ENCODE measurements around the gene EZH2.

EZH2 gene

DNA sequence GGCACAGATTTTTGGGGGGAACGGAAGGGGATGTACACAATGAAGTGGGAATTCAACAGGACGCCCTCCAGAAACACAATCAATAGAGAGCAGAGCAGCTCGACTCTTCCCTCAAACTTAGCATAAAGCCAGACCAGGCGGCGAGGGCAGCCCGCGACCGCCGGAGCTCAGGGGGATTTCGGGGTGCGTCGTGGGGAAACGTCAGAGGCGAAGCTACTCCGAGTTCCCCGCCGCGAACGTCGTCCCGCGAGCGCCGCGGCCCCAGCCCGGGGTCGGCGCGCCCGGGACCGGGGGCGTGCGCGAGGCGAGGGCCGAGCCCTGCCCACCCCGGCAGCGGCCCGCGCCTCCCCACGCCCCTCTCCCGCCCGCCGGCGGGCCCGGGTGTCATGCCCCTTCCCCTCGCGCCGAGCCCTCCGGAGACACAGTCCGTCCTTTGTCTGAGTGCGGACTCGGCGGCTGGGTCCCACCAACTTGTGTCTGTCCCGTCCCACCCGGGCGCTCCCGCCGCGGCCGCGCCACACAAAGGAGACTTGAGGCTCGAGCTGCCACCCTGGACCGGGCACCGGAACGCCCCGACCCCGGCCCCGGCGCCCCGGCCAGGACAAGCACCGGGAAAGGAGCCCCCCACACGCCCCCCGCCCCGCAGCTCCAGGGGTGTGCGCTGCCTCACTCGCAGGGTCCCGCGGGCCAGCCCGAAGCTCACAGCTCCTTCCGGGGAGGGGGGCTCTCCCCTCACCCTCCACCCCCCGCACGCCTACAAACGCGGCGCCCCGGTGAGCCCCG, 634 bp downstream of the EZH2 start:
- DNase-seq (ENCODE audit: insufficient read length, low spot score) (peak; percentile 29), FAIRE-seq (peak; percentile 56)
- TF ChIP-seq PAX5 (IDR thresholded peaks at IDR 0.05; ENCODE audit: insufficient read depth, low read length, severe bottlenecking) (no peak), POLR2AphosphoS5 (IDR thresholded peaks at IDR 0.05; ENCODE audit: low read depth, low read length) (peak; percentile 34; the same call in 1 of the 2 replicates), POLR2A (IDR thresholded peaks at IDR 0.05; ENCODE audit: low read depth, low read length) (peak; percentile 56; the same call in 1 of the 2 replicates), TAF1 (IDR thresholded peaks at IDR 0.05; ENCODE audit: low read depth, low read length) (0 out of 2 replicates have a peak, but pooled peaks have one; percentile 16), POU2F2 (IDR thresholded peaks at IDR 0.05; ENCODE audit: low read depth, low read length) (no peak)

DNA sequence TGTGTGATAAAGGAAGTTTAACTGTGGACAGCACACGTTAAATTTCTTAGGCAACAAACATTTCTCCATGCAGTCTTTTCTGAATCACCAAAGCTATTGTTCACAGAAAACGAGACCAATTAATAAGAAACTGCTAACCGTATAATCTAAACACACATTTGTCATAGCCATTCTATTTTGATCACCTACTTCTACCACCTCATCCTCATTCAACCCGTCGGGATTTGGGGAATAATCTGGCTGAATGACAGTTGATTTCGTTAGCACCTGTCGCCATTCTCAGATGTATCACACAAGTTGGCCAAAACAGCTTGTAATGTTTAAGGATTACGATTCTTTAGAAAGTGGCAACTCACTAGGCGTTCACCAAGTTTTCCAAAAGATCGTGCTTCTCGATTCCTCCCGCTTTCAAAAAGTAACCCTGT, 1.2 kb downstream of the EZH2 start:
- FAIRE-seq (peak; percentile 61), DNase-seq (ENCODE audit: insufficient read length, low spot score) (no peak)
- TF ChIP-seq PAX5 (IDR thresholded peaks at IDR 0.05; ENCODE audit: insufficient read depth, low read length, severe bottlenecking) (no peak), POLR2AphosphoS5 (IDR thresholded peaks at IDR 0.05; ENCODE audit: low read depth, low read length) (no peak), POLR2A (IDR thresholded peaks at IDR 0.05; ENCODE audit: low read depth, low read length) (no peak), SPI1 (IDR thresholded peaks at IDR 0.05; ENCODE audit: low read depth, low read length) (no peak), TAF1 (IDR thresholded peaks at IDR 0.05; ENCODE audit: low read depth, low read length) (no peak), POU2F2 (IDR thresholded peaks at IDR 0.05; ENCODE audit: low read depth, low read length) (no peak)

DNA sequence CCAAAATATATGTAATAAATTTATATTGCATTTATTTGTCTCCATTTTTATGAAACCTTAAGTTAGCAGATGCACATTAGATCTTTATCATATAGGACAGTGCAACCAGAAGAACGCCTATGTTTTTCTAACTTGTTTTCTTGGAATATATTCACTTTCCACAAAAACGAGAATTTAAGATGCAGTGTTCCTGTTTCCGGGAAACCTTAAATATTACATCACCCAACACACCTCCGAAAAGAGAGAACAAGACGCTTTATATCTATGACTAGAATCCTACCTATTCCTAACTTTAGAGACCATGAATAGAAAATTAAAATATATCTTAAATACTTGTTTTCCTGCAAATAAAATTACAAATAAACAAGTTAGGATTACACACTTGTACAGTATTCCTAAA, 1.9 kb downstream of the EZH2 start:
- no peak for DNase-seq (ENCODE audit: insufficient read length, low spot score)
- FAIRE-seq = no peak
- TF ChIP-seq SPI1 (IDR thresholded peaks at IDR 0.05; ENCODE audit: low read depth, low read length) (no peak), PAX5 (IDR thresholded peaks at IDR 0.05; ENCODE audit: insufficient read depth, low read length, severe bottlenecking) (no peak), POU2F2 (IDR thresholded peaks at IDR 0.05; ENCODE audit: low read depth, low read length) (no peak)

DNA sequence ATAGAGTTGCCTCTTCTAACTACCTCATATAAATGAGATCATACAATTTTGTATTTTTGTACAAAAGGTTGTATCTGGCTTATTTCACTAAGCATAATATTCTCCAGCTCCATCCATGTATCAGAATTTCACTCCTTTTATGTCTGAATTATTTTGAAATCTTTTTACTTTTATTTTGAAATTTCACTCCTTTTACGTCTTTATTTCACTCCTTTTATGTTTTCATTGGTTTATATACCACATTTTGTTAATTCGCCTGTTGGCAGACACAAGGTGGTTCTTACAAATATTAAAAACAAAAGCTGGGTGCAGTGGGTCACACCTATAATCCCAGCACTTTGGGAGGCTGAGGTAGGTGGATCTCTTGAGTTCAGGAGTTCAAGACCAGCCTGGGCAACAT, 5.8 kb downstream of the EZH2 start:
- TF ChIP-seq TAF1 (IDR thresholded peaks at IDR 0.05; ENCODE audit: low read depth, low read length) = no peak
- TF ChIP-seq POU2F2 (IDR thresholded peaks at IDR 0.05; ENCODE audit: low read depth, low read length) = no peak
- no peak for TF ChIP-seq SPI1 (IDR thresholded peaks at IDR 0.05; ENCODE audit: low read depth, low read length)
- DNase-seq (ENCODE audit: insufficient read length, low spot score) = no peak

DNA sequence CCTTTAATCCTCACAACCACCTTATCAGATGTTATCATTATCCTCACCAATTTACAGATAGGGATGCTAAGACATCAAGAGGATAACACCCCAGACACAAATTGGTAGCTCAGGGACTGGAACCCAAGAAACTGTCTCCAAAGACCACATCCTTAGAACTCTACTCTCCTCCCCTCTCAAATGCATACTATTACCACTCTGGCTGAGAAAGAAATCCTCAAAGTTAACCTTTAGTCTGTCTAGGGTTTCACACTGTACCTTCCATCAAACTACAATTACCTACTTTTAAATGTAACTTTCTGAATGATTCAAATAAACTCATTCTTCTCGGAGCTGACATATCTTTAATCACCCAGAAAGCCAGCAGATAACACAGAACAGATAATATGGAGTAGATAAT, 6.6 kb downstream of the EZH2 start:
- FAIRE-seq = no peak
- DNase-seq (ENCODE audit: insufficient read length, low spot score) = no peak
- TF ChIP-seq PAX5 (IDR thresholded peaks at IDR 0.05; ENCODE audit: insufficient read depth, low read length, severe bottlenecking) = no peak
- no peak for TF ChIP-seq POU2F2 (IDR thresholded peaks at IDR 0.05; ENCODE audit: low read depth, low read length)
- no peak for TF ChIP-seq POLR2A (IDR thresholded peaks at IDR 0.05; ENCODE audit: low read depth, low read length)
- TF ChIP-seq POLR2AphosphoS5 (IDR thresholded peaks at IDR 0.05; ENCODE audit: low read depth, low read length) = no peak
- TF ChIP-seq TAF1 (IDR thresholded peaks at IDR 0.05; ENCODE audit: low read depth, low read length) = no peak
- no peak for TF ChIP-seq SPI1 (IDR thresholded peaks at IDR 0.05; ENCODE audit: low read depth, low read length)

More for the DNA sequence above, 5.8 kb downstream of the EZH2 start:
- no peak for FAIRE-seq

DNA sequence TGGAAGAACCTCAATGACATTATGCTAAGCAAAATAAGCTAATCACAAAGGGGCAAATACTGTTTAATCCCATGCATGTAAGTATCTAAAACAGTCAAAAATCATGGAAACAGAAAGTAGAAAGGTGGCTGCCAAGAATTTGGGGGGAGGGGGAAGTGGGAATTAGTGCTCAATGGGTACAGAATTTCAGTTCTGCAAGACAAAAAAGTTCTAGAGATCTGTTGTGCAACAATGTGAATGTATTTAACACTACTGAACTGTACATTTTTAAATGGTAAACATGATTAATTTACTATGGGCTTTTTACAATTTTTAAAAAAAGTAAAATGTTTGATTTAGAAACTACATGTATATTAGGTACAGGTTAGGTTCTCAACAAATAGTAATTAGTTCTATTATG, 11.9 kb downstream of the EZH2 start:
- TF ChIP-seq SPI1 (IDR thresholded peaks at IDR 0.05; ENCODE audit: low read depth, low read length) = peak; percentile 39
- no peak for TF ChIP-seq POLR2A (IDR thresholded peaks at IDR 0.05; ENCODE audit: low read depth, low read length)
- DNase-seq (ENCODE audit: insufficient read length, low spot score) (no peak), FAIRE-seq (no peak)

DNA sequence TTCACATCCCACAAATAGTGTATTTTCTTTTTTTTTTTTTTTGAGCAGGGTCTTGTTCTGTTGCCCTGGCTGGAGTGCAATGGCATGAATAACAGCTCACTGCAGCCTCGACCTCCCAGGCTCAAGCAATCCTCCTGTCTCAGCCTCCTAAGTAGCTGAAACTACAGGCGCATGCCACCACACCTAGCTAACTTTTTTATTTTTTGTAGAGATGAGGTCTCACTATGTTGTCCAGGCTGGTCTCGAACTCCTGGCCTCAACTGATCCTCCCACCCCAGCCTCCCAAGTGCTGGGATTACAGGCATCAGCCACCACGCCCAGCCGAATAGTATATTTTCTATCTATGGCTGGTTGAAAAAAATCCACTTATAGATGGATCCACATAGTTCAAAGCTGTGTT, 12.5 kb downstream of the EZH2 start:
- FAIRE-seq (no peak), DNase-seq (ENCODE audit: insufficient read length, low spot score) (no peak)
- no peak for TF ChIP-seq POU2F2 (IDR thresholded peaks at IDR 0.05; ENCODE audit: low read depth, low read length)
- TF ChIP-seq POLR2A (IDR thresholded peaks at IDR 0.05; ENCODE audit: low read depth, low read length) = no peak
- no peak for TF ChIP-seq PAX5 (IDR thresholded peaks at IDR 0.05; ENCODE audit: insufficient read depth, low read length, severe bottlenecking)
- TF ChIP-seq TAF1 (IDR thresholded peaks at IDR 0.05; ENCODE audit: low read depth, low read length) = no peak
- no peak for TF ChIP-seq SPI1 (IDR thresholded peaks at IDR 0.05; ENCODE audit: low read depth, low read length)
- TF ChIP-seq POLR2AphosphoS5 (IDR thresholded peaks at IDR 0.05; ENCODE audit: low read depth, low read length) = no peak

DNA sequence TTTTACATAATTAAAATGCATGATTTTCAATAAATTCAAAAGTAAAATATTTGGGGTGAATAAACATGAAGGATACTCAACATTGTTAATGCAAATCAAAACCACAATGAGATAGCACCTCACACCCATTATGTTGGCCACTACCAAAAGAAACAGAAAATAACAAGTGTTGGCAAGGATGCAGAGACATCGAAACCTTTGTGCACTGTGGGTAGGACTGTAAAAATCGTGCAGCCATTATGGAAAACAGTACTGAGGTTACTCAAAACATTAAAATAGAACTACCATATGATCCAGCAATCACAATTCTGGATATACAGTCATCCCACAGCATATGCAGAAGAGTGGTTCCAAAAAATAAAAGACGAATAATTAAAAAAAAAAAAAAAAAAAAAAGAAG, 13.1 kb downstream of the EZH2 start:
- DNase-seq (ENCODE audit: insufficient read length, low spot score) (no peak), FAIRE-seq (no peak)
- TF ChIP-seq TAF1 (IDR thresholded peaks at IDR 0.05; ENCODE audit: low read depth, low read length) = no peak
- no peak for TF ChIP-seq POLR2A (IDR thresholded peaks at IDR 0.05; ENCODE audit: low read depth, low read length)
- TF ChIP-seq PAX5 (IDR thresholded peaks at IDR 0.05; ENCODE audit: insufficient read depth, low read length, severe bottlenecking) = no peak
- TF ChIP-seq SPI1 (IDR thresholded peaks at IDR 0.05; ENCODE audit: low read depth, low read length) = no peak
- no peak for TF ChIP-seq POLR2AphosphoS5 (IDR thresholded peaks at IDR 0.05; ENCODE audit: low read depth, low read length)
- no peak for TF ChIP-seq POU2F2 (IDR thresholded peaks at IDR 0.05; ENCODE audit: low read depth, low read length)

DNA sequence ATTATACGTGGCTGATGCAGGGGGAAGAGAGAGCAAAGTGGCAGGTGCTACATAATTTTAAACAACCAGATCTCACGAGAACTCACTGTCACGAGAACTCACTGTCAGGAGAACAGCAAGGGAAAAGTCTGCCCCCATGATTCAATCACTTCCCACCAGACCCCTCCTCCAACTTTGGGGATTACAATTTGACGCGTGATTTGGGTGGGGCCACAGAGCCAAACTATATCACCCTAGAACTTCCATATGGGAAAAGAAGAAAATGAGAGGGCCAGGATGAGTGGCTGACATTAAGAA, 15.8 kb downstream of the EZH2 start:
- TF ChIP-seq TAF1 (IDR thresholded peaks at IDR 0.05; ENCODE audit: low read depth, low read length) (no peak), PAX5 (IDR thresholded peaks at IDR 0.05; ENCODE audit: insufficient read depth, low read length, severe bottlenecking) (no peak), POLR2A (IDR thresholded peaks at IDR 0.05; ENCODE audit: low read depth, low read length) (no peak), SPI1 (IDR thresholded peaks at IDR 0.05; ENCODE audit: low read depth, low read length) (no peak), POLR2AphosphoS5 (IDR thresholded peaks at IDR 0.05; ENCODE audit: low read depth, low read length) (no peak)
- DNase-seq (ENCODE audit: insufficient read length, low spot score) (no peak), FAIRE-seq (no peak)

DNA sequence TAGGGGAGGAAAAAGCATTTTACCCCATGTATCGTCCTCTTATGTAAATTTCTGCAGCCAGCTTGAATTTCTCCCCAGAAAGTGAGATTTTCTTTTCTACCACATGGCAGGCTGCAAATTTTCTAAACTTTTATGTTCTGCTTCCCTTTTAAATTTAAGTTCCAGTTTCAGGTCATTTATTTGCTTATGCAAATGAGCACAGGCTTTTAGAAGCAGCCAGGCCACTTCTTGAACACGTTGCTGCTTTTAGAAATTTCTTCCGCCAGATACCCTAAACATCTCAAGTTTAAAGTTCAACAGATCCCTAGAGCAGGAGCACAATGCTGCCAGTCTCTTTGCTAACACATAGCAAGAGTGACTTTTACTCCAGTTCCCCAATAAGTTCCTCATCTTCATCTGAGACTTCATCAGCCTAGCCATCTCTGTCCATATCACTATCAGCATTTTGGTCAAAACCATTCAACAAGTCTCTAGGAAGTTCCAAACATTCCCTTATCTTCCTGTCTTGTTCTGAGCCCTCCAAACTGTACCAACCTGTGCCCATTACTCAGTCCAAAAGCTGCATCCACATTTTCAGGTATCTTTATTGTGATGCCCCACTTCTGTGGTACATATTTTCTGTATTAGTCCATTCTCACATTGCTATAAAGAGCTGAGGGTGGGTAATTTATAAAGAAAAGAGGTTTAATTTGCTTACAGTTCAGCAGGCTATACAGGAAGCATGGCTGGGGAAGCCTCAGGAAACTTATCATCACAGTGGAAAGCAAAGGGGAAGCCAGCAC, 16.3 kb downstream of the EZH2 start:
- TF ChIP-seq POU2F2 (IDR thresholded peaks at IDR 0.05; ENCODE audit: low read depth, low read length) (peak; percentile 87), POLR2AphosphoS5 (IDR thresholded peaks at IDR 0.05; ENCODE audit: low read depth, low read length) (no peak)
- no peak for FAIRE-seq
- no peak for DNase-seq (ENCODE audit: insufficient read length, low spot score)
